RWPE2 (cell line): Measurements from ENCODE around the gene ZBTB20.

Source experiments
- ATAC-seq: fragments of 200-7000 bp; cut with Tn5 transposase; 3 replicates; pipeline ENCODE4 v1.9.1; 2021; ENCODE audit warnings: low read depth
- DNase-seq: peaks from one replicate; pipeline ENCODE4 v3.0.0-alpha.2; 2020; ENCODE audit warnings: low spot score
- H3K27ac ChIP-seq: fragments of 450-650 bp; 2 replicates; pipeline ENCODE4 v1.5.1; 2017; ENCODE audit warnings: mild to moderate bottlenecking; ENCODE audit not compliant: poor library complexity, severe bottlenecking
- H3K27me3 ChIP-seq: fragments of 250-450 bp; sonication (Bioruptor Pico); 2 replicates; pipeline ENCODE4 v1.5.1; 2021; ENCODE audit warnings: mild to moderate bottlenecking, moderate library complexity; ENCODE audit not compliant: insufficient read depth, poor library complexity, severe bottlenecking
- H3K36me3 ChIP-seq: fragments of 250-450 bp; sonication (Bioruptor Pico); 2 replicates; pipeline ENCODE4 v1.5.1; 2020; ENCODE audit warnings: low read depth, mild to moderate bottlenecking, moderate library complexity
- H3K4me1 ChIP-seq: fragments of 250-450 bp; sonication (Bioruptor Pico); 2 replicates; pipeline ENCODE4 v1.5.1; 2021; ENCODE audit warnings: mild to moderate bottlenecking, moderate library complexity; ENCODE audit not compliant: insufficient read depth, poor library complexity, severe bottlenecking
- H3K4me3 ChIP-seq: fragments of 250-450 bp; sonication (Bioruptor Pico); 2 replicates; pipeline ENCODE4 v1.5.1; 2021; ENCODE audit warnings: mild to moderate bottlenecking, moderate library complexity; ENCODE audit not compliant: severe bottlenecking
- H3K9me3 ChIP-seq: fragments of 250-450 bp; sonication (Bioruptor Pico); 2 replicates; pipeline ENCODE4 v1.5.1; 2021; ENCODE audit warnings: mild to moderate bottlenecking, moderate library complexity; ENCODE audit not compliant: severe bottlenecking
- CTCF ChIP-seq: fragments of 450-650 bp; IDR thresholded peaks from one replicate; pipeline ENCODE4 v1.5.1; 2017; ENCODE audit warnings: mild to moderate bottlenecking, moderate library complexity; ENCODE audit not compliant: poor library complexity, severe bottlenecking

The ZBTB20 gene

GRCh38 chr3:114666623-114667022 lies 480.5 kb downstream of the ZBTB20 start:
- no peak for TF ChIP-seq CTCF
- no peaks in the 10 kb centered on the region for H3K27me3 ChIP-seq
- no peak overlapping the region for H3K4me3 ChIP-seq
- no peaks in the 10 kb centered on the region for H3K9me3 ChIP-seq
- no peaks in the 10 kb centered on the region for H3K36me3 ChIP-seq
- DNase-seq (no peak), ATAC-seq (no peak)
- H3K4me1 ChIP-seq = no peaks in the 10 kb centered on the region
- no peak overlapping the region for H3K27ac ChIP-seq

GRCh38 chr3:114664006-114664405 lies 483.1 kb downstream of the ZBTB20 start:
- no peak for DNase-seq
- no peaks in the 10 kb centered on the region for H3K4me1 ChIP-seq

GRCh38 chr3:114660808-114661207 lies 486.3 kb downstream of the ZBTB20 start:
- Histone ChIP-seq H3K4me3 (no peak overlapping the region), H3K4me1 (no peaks in the 10 kb centered on the region), H3K27ac (no peak overlapping the region), H3K27me3 (no peaks in the 10 kb centered on the region), H3K9me3 (peaks cover 1% of the 10 kb centered on the region), H3K36me3 (no peaks in the 10 kb centered on the region)
- ATAC-seq (no peak), DNase-seq (no peak)
- TF ChIP-seq CTCF = no peak

More at GRCh38 chr3:114664006-114664405, 483.1 kb downstream of the ZBTB20 start:
- Histone ChIP-seq H3K9me3 (no peaks in the 10 kb centered on the region), H3K27me3 (no peaks in the 10 kb centered on the region), H3K4me3 (no peak overlapping the region), H3K36me3 (no peaks in the 10 kb centered on the region), H3K27ac (no peak overlapping the region)
- no peak for ATAC-seq
- no peak for TF ChIP-seq CTCF

- TF ChIP-seq CTCF = no peak
- H3K27ac ChIP-seq = no peak overlapping the region
- ATAC-seq (no peak), DNase-seq (no peak)
- peaks cover 1% of the 10 kb centered on the region for H3K9me3 ChIP-seq
- H3K36me3 ChIP-seq = no peaks in the 10 kb centered on the region
- no peak overlapping the region for H3K4me3 ChIP-seq
- H3K4me1 ChIP-seq = no peaks in the 10 kb centered on the region
- no peaks in the 10 kb centered on the region for H3K27me3 ChIP-seq
Observed at GRCh38 chr3:114660124-114660523, 487.0 kb downstream of the ZBTB20 start.

- Histone ChIP-seq H3K9me3 (peaks cover 1% of the 10 kb centered on the region), H3K27ac (no peak overlapping the region), H3K27me3 (no peaks in the 10 kb centered on the region), H3K4me3 (no peak overlapping the region), H3K36me3 (no peaks in the 10 kb centered on the region), H3K4me1 (no peaks in the 10 kb centered on the region)
- DNase-seq (no peak), ATAC-seq (no peak)
- TF ChIP-seq CTCF = no peak
Observed at GRCh38 chr3:114659109-114660061, 487.7 kb downstream of the ZBTB20 start.
